Breast epithelium (tissue), 4 donors: ENCODE results near the gene PDE12. TPM values are rescaled to one million over a fixed set of nuclear protein-coding genes. Genes with fewer than 3 reads are reported as not detected.
A peak's percentile ranks its signal among the peaks of the same experiment; 100 is the strongest.

Source experiments
- DNase-seq, 2 donors: peaks; one replicate each; pipeline ENCODE4 v3.0.0-alpha.2; 2019; ENCODE audit warnings: low spot score in 2 of 2
- H3K27ac ChIP-seq, 2 donors: fragments of 200-600 bp; sonication (generic) in 1 of 2; one replicate each; pipeline ENCODE4 v1.5.1; 2016 to 2019; ENCODE audit warnings: mild to moderate bottlenecking in 1 of 2
- H3K27me3 ChIP-seq, 2 donors: fragments of 200-600 bp; sonication (generic) in 1 of 2; one replicate each; pipeline versions ENCODE4 v1.5.1 to v1.6.0; 2017 to 2019; ENCODE audit warnings: control low read depth in 1 of 2, mild to moderate bottlenecking in 1 of 2
- H3K36me3 ChIP-seq: fragments of 200-600 bp; one replicate; pipeline ENCODE4 v1.5.1; 2019
- H3K4me1 ChIP-seq, 2 donors: fragments of 200-600 bp; sonication (generic); one replicate each; pipeline ENCODE4 v1.5.1; 2016 to 2019; ENCODE audit warnings: control low read depth in 1 of 2
- H3K4me3 ChIP-seq, 3 donors: fragments of 200-600 bp; sonication (generic); 1 replicate in 2 of 3; 2 replicates in 1 of 3; pipeline ENCODE4 v1.5.1; 2016 to 2019; ENCODE audit warnings: mild to moderate bottlenecking in 3 of 3, moderate library complexity in 2 of 3
- H3K9me3 ChIP-seq, 2 donors: fragments of 200-600 bp; sonication (generic) in 1 of 2; one replicate each; pipeline ENCODE4 v1.5.1; 2016 to 2019; ENCODE audit warnings: control low read depth in 1 of 2
- POLR2A ChIP-seq: fragments of 450-650 bp; IDR thresholded peaks from one replicate; pipeline ENCODE4 v1.6.1; 2016; ENCODE audit warnings: antibody characterized with exemption, mild to moderate bottlenecking, moderate library complexity
- POLR2AphosphoS5 ChIP-seq, 3 donors: sonication (generic); formaldehyde crosslinking; IDR thresholded peaks; one replicate each; pipeline ENCODE4 v1.6.1; 2017; ENCODE audit warnings: antibody characterized with exemption in 3 of 3
- intact Hi-C: fragments of 100-400 bp; cut with DNase I; formaldehyde crosslinking; loops from one replicate; pipeline ENCODE4 v1.15.1; 2023; ENCODE audit warnings: low total_unique reads
- total RNA-seq, 3 donors: library from RNA; depleted of rRNA; stranded (reverse); fragments of >200 nt; gene quantifications; one replicate each; pipeline ENCODE4 v1.1.0, GENCODE V29; 2016
- TF ChIP-seq, protein P1 (sequence below), 3 donors: fragments of 450-650 bp; IDR thresholded peaks; one replicate each; pipeline ENCODE4 v1.5.1; 2016 to 2017; ENCODE audit warnings: antibody characterized with exemption in 3 of 3, mild to moderate bottlenecking in 3 of 3, moderate library complexity in 3 of 3

Gene PDE12
- total RNA-seq, 3 donors from 2014 or later: 17.4 to 26.8 (median 18.4) TPM

DNA sequence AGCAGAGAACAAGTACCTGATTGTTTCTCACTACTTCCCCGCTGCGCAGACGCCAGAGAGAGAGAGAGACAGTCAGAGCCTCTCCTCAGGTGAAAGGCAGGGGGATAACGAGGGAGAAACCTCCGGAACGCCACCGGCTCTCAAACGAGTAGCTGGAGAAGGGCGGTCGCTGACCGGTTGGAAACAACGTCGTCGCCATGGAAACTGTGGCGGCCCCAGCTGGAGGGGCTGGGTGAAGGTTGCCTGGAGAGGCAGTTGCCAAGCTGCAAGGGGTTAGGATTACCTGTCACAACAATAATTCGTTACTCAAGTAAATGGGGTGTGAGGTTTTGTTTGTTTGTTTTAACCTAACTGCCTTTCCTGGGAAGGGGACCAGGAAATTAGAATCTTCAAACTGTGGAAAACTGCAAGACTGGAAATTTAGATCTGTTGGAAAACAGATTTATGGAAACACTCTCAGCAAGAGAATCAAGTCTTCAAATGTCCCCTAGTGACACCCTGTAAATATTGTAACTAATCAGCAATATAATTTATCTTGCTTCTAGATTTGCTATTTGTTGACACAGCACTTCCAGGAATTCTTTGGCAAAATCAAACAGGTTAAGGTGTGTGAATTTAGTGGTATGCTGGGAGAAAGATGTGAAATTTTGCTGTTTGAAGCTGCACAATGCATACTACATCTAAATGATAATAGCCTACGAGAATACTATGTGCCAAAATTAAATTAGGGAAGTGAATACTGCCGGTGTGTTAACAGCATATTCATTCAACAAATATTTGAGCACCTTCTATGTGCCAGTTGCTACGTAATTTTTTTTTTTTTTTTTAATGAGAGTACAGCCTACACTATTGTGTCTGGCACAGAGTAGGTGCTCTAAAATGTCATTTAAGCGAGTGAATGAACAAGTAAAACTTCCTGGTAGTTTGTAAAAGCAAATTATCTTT lies 11.6 kb upstream of the PDE12 start, which contains the start of gene DNAH12:
DNAH12 (minus strand) TSS at position 164 of the 945 bp plus-strand sequence. CDS start 1,474 bp downstream, outside the sequence.
- no peak for TF ChIP-seq POLR2A
- TF ChIP-seq POLR2AphosphoS5 (IDR thresholded peaks at IDR 0.05): no peak
- TF ChIP-seq, protein P1, sequence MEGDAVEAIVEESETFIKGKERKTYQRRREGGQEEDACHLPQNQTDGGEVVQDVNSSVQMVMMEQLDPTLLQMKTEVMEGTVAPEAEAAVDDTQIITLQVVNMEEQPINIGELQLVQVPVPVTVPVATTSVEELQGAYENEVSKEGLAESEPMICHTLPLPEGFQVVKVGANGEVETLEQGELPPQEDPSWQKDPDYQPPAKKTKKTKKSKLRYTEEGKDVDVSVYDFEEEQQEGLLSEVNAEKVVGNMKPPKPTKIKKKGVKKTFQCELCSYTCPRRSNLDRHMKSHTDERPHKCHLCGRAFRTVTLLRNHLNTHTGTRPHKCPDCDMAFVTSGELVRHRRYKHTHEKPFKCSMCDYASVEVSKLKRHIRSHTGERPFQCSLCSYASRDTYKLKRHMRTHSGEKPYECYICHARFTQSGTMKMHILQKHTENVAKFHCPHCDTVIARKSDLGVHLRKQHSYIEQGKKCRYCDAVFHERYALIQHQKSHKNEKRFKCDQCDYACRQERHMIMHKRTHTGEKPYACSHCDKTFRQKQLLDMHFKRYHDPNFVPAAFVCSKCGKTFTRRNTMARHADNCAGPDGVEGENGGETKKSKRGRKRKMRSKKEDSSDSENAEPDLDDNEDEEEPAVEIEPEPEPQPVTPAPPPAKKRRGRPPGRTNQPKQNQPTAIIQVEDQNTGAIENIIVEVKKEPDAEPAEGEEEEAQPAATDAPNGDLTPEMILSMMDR (IDR thresholded peaks at IDR 0.05): no peak
- Histone ChIP-seq H3K4me1 (peaks cover 0 to 4% of the 10 kb centered on the region in 2 donors), H3K27me3 (no peaks in the 10 kb centered on the region), H3K36me3 (no peaks in the 10 kb centered on the region), H3K4me3 (peak within 1 kb of the TSS in 2 of 3 donors; percentile 44 to 63), H3K9me3 (no peaks in the 10 kb centered on the region), H3K27ac (peak within 1 kb of the TSS; percentile 78 to 89)
- intact Hi-C loops: no loop called here
- DNase-seq: peak; percentile 54 to 64

DNA sequence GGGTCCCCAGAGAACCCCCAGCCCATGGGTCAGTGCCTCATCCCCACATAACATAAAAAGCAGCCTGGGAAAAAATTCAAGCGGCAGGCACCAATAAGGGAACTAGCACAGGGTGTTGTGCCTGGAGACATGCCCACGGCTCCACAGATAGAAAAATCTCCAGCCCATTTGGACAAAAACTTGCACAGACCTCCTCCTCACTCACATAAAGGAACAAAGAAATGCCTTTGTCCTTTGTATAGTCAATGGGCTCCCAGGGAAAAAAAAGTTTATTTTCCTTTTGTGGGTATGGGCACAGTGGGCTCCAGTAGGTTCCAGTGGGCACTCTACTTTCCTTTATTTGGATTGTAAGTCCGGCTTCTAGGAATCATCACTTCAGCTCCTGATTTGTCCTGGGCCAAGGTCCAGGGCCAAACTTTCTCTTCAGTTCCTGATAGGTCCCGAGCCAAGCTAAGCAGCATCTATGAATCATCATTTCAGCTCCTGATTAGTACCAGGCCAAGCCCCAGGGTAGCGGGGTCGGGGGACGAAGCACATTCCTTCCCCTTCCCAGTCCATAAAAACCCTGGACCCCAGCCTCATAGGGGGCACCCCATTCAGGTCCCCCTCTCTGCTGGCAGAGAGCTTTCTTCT lies 10.3 kb upstream of the PDE12 start:
- Histone ChIP-seq H3K27me3 (no peaks in the 10 kb centered on the region), H3K9me3 (no peaks in the 10 kb centered on the region), H3K4me1 (peaks cover 0 to 4% of the 10 kb centered on the region in 2 donors), H3K36me3 (no peaks in the 10 kb centered on the region), H3K4me3 (no peak overlapping the region), H3K27ac (peak overlapping the region; percentile 49 to 56)
- no peak for TF ChIP-seq POLR2AphosphoS5 (IDR thresholded peaks at IDR 0.05)
- TF ChIP-seq, protein P1 (IDR thresholded peaks at IDR 0.05): no peak
- TF ChIP-seq POLR2A: no peak
- intact Hi-C loops: no loop called here
- DNase-seq: no peak

DNA sequence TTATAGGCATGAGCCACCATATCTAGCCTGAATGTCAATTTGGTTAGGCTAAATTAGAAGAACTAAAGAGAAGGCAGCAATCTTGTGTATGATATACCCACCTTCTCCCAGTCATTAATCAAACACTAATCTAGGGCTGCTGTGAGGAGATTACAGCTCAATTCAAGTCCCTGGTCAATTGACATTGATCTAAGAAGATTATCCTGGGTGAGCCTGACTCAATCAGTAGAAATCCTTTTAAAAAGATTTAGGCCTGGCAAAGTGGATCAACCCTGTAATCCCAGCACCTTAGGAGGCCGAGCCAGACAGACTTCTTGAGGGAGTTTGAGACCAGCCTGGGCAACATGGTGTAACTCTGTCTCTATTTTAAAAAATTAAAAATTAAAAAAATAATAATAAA lies 9.5 kb upstream of the PDE12 start:
- DNase-seq: no peak
- H3K27ac ChIP-seq: peak overlapping the region; percentile 49 to 56
- no peaks in the 10 kb centered on the region for H3K36me3 ChIP-seq
- no peak overlapping the region for H3K4me3 ChIP-seq
- no peaks in the 10 kb centered on the region for H3K9me3 ChIP-seq
- intact Hi-C loops: no loop called here
- H3K4me1 ChIP-seq: peaks cover 0 to 4% of the 10 kb centered on the region in 2 donors
- H3K27me3 ChIP-seq: no peaks in the 10 kb centered on the region
- TF ChIP-seq POLR2A (no peak), POLR2AphosphoS5 (IDR thresholded peaks at IDR 0.05) (no peak)
- TF ChIP-seq, protein P1 (IDR thresholded peaks at IDR 0.05): no peak

DNA sequence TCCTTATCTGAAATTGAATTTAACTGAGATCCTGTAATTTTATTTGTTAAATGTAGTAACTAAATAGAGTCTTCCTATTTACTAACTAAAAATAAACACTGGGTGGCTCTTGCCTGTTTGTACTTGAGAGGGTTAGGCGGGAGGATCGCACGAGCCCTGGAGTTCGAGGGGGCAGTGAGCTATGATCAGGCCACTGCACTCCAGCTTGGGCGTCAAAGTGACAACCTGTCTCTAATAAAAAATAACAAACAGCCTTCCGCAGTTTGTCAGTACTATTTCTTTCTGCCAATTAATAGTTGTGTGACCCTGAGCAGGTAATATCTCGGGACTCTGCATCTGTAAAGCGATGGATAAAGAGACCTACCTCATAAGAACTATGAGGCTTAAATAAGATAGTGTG lies 768 bp upstream of the PDE12 start:
- Histone ChIP-seq H3K27ac (peak overlapping the region; percentile 90 to 93), H3K9me3 (no peaks in the 10 kb centered on the region), H3K4me1 (peaks cover 0 to 15% of the 10 kb centered on the region in 2 donors), H3K27me3 (no peaks in the 10 kb centered on the region), H3K36me3 (no peaks in the 10 kb centered on the region), H3K4me3 (peak overlapping the region; percentile 68 to 86 (median 74))
- intact Hi-C loops: no loop called here
- no peak for DNase-seq
- no peak for TF ChIP-seq POLR2A
- TF ChIP-seq, protein P1 (IDR thresholded peaks at IDR 0.05): no peak
- no peak for TF ChIP-seq POLR2AphosphoS5 (IDR thresholded peaks at IDR 0.05)
